Stimulated activated naive CD8-positive, alpha-beta T cell treated with anti-CD3 and anti-CD28 coated beads, Interleukin-15, Interleukin-2, amounts not matched to agents 100 U/mL and 50 U/mL, for 24 hours (primary cell): ENCODE results near the gene PTGES2.

Experiments used
- ATAC-seq: fragments of 150-1000 bp; cut with Tn5 transposase; one replicate; pipeline ENCODE4 v1.10.0; 2021
- DNase-seq: peaks from one replicate; pipeline ENCODE4 v3.0.0; 2021

The PTGES2 gene

DNA sequence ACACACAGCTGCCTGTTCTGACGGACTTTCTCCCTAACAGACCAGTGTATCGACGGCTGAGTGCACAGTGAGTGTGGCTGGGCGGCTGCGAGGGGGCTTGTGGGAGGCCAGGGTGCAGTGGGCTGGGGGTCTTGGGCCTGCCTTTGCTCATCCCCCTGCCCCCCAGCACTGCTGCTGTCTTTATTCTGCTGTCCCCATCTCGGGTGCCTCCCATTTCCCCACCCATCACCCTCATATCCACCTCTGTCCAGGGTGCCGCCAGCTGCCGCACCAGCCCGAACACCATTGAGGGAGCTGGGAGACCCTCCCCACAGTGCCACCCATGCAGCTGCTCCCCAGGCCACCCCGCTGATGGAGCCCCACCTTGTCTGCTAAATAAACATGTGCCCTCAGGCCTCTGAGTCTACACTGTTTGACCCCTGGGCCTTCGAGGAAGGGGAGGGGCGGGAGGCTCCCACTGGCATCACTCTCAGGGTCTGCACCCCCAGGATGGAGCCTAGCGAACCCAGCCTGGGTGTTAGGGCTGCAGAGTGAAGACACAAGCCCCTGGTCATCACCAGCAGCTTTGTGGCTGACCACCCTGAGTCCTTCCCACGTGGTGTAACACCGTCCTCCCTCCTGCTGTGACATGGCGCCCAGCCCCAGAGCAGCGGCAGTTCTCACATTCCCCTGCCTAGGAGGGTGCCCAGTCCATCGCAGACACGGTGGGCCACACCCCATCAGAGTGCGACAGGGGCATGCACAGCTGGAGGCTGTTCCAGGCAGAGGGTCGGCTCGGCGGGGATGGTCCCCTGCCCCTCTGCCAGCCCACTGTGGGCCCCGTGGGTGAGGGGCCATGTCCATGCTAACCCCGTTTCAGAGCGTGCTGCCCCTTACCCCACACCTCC lies 25.8 kb upstream of the PTGES2 start:
- ATAC-seq (no peak), DNase-seq (no peak)

DNA sequence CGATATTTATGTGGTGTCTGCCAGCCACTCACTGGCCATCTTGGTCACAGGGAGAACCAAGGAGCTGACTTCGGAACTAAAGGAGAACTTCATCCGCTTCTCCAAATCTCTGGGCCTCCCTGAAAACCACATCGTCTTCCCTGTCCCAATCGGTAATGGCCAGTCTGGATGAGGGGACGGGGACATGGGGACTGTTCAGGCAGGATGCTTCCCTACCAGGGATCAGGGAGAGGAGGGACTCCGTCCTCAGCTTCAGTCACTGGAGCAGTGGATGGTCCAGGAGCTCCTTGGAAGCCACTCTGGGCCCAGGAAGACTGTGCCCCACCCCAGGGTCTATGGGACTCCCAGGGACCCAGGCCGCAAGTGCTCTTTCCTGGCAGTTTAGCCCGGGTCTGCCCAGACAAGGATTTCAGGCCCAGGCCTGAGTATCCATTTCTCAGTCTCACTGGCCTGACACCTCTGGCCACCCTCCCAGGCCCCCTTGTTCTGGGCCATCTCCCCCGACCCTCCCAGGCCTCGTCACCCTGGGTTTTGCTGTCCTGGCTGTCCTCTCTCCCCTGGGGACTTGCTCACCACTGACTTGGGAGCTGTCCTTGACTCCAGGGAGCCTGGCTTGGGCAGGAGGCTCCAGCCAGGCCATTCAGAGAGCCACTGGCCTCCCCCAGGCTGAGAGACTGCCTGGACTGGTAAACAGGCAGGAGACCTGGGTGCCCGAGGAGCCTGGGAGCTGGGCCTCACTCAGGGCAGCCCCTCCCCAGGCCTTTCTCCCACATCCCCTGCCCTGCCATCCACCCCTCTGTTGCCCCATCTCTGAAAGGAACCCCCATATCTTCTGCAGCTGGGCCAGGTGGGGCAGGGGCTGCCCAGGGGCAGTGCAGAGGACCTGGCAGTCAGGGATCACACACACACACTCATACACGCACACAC lies 24.9 kb upstream of the PTGES2 start:
- DNase-seq: no peak
- no peak for ATAC-seq

DNA sequence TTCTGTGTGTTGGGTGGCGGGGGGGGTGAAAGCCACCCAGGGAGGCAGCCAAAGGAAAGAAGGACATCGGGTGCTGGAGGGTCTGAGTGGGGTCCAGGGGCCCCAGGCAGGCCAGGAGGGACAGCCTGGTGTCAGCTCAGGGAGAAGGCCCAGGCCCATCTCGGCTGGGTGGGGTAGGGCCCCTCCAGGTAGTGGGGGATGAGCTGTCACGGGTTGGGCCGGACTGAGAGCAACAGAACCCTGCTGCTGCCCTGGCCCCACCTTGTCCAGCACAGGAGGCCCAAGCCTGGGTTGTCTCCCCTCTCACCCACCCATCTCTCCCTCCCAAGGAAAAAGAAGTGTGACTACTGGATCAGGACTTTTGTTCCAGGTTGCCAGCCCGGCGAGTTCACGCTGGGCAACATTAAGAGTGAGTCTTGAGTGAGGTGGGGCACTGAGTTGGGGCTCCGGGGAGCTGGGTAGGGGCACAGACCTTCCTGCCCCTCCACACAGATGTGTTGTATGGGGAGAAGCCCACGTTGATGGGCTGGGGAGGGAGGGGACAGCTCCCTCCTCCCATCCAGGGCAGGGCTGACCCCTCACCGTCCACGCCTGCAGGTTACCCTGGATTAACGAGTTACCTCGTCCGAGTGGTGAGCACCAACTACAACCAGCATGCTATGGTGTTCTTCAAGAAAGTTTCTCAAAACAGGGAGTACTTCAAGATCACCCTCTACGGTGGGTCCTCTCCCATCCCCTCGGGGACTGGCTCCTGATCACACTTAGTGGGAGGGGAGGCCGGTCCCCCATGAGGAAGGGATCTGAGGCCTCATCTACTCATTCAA lies 24.0 kb upstream of the PTGES2 start:
- DNase-seq (no peak), ATAC-seq (no peak)

- peak; percentile 42 for ATAC-seq
Measured at GRCh38 chr9:128150594-128151308, 23.2 kb upstream of the PTGES2 start.

GRCh38 chr9:128149951-128150593 lies 22.5 kb upstream of the PTGES2 start:
- no peak for ATAC-seq
- DNase-seq: no peak

More at GRCh38 chr9:128150594-128151308, 23.2 kb upstream of the PTGES2 start:
- DNase-seq: peak; percentile 41

DNA sequence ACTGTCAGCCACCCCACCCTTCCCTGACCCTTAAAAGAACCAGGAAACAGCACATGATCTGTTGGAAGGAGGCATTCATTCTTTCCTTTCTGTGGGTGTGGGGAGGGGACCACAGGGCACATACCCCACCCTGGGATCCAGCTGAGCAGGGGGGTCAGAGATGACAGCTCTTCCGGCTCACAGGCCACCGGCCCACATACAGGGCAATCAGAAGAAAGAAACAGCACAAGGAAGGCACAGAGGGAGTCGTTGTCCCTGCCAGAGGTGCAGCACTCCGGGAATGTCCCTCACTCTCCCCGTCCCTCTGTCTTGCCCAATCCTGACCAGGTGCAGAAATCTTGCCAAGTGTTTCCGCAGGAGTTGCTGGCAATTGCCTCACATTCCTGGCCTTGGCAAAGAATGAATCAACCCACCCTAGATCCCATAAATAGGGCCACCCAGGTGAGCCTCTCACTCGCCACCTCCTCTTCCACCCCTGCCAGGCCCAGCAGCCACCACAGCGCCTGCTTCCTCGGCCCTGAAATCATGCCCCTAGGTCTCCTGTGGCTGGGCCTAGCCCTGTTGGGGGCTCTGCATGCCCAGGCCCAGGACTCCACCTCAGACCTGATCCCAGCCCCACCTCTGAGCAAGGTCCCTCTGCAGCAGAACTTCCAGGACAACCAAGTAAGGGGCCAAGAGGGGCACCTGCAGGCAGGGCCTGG lies 21.6 kb upstream of the PTGES2 start, which contains the start of gene LCN2:
TSS of gene LCN2 (plus strand) at position 453 of the 701 bp plus-strand sequence. CDS start at position 526, 73 bp downstream.
- DNase-seq (no peak), ATAC-seq (no peak)

DNA sequence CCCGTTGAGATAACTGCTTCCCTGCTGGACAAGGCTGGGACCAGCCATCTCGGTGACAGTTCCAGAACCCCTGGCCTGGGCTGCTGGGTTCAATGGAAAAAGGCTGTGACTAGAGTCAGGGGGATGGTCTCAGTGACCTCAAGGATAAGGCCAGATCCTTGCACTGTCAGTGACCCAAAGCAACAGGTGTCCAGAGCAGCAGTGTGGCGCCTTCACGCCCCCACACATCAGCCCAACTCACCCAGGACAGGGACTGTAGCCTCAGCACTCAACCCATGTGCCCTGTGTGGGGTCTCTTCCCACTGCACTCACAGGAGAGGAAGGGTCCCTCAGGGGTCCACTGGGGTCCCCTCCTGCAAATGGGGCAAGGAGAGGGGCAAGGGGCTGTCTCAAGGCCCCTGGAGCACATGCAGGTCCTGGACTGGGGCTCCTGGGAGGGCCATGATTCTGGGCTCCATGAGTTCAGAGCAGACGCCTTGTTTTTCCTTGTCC lies 21.0 kb upstream of the PTGES2 start:
- ATAC-seq (no peak), DNase-seq (no peak)

DNA sequence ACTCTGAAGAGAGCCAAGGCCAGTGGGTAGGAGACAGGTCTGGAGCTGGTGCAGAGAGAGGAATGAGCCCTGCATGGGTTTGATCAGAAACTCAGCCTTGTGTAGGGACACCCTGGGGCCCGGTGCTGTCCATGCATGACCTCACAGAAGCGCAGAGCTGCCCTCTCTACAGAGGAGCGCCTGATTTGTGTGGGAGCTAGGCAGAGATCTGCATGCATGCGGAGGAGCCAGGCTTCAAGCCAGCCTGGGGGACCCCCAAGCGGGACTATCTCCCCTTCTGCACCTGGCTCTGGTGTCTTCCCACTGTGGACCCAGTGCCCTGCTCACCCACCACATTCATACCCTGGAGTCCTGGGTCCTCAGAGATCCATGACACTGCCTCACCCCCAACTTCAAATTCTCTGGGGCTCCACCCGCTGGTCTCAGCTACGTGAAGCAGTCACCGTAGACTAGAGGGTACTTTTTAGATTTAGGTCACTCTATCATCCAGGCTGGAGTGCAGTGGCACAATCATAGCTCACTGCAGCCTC lies 19.1 kb upstream of the PTGES2 start:
- no peak for DNase-seq
- no peak for ATAC-seq

- ATAC-seq (no peak), DNase-seq (no peak)
Measured at GRCh38 chr9:128145951-128146351, 18.4 kb upstream of the PTGES2 start.

DNA sequence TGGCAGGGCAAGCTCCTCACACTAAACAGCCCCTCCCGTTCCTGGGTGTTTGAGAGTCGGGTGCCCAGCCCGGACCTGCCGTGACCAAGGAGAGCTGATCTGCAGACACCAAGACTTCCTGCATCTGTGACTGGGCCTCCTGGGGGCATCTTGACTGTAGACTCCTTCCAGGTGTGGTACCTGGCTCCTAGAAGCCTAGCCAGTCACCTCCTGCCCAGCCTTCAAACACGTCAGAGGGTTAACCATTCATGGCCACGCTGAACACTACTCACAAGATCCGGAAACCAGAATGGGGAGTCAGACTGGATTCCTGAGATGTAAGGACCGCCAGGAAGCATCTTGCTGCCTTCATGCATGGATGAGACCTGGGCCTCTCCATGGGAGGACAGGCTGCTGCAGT lies 18.0 kb upstream of the PTGES2 start:
- DNase-seq (no peak), ATAC-seq (no peak)

- DNase-seq: no peak
- ATAC-seq: no peak
Measured at GRCh38 chr9:128144239-128145181, 17.0 kb upstream of the PTGES2 start.

GRCh38 chr9:128143525-128144238 lies 16.2 kb upstream of the PTGES2 start:
- DNase-seq: no peak
- ATAC-seq: no peak

- no peak for DNase-seq
- no peak for ATAC-seq
Measured at GRCh38 chr9:128142596-128142995, 15.1 kb upstream of the PTGES2 start.

- ATAC-seq: no peak
Measured at GRCh38 chr9:128142061-128142460, 14.5 kb upstream of the PTGES2 start.

DNA sequence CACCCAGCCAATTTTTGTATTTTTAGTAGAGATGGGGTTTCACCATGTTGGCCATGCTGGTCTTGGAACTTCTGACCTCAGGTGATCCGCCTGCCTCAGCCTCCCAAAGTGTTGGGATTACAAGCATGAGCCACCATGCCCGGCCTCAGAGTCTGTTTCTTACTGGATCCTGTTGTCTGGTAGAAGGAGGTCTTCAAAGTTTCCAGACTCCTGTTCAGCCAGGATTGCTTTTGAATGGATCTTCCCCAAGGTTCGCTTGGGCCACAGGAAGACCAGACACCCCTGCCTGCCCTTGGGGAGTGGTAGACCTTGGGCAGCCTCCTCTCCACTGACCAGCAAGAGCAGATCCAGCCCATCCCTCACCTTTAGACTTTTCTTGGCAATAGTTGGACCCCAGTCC lies 14.1 kb upstream of the PTGES2 start:
- no peak for DNase-seq
- no peak for ATAC-seq

More at GRCh38 chr9:128142061-128142460, 14.5 kb upstream of the PTGES2 start:
- DNase-seq: no peak

DNA sequence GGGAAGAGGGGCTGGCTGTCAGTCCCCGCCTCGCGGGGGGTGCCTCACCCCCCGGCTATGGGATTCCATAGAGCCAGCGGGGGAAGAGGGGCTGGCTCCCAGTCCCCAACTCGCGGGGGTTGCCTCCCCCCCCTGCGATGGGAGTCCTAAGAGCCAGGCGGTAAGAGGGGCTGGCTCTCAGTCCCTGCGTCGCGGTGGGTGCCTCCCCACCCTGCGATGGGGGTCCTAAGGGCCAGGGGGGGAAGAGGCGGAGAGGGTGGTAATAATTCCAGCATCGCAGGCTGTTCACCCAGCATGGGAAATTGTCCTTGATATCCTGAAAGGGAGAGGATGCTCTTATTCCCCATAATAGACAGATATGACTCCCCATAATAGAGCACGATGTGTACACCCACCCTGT lies 12.1 kb upstream of the PTGES2 start:
- no peak for DNase-seq
- no peak for ATAC-seq

GRCh38 chr9:128138001-128138400 lies 10.5 kb upstream of the PTGES2 start:
- ATAC-seq (no peak), DNase-seq (no peak)
